Neural progenitor cell (in vitro differentiated cells): Measurements from ENCODE around the gene ACVR1. TPM values are rescaled to one million over a fixed set of nuclear protein-coding genes. Genes with fewer than 3 reads are reported as not detected.
"Not testable (repeated sequence)": the region's sequence is repeated elsewhere in the genome, so short reads cannot be mapped to it uniquely, and the experiment has no call there.

Experiments
- DNase-seq: peaks from one replicate; pipeline ENCODE4 v3.0.0-alpha.2; 2016; ENCODE audit warnings: low spot score
- H2AFZ ChIP-seq: fragments of 200-600 bp; sonication (generic); replicated peaks from 2 replicates; pipeline ENCODE4 v1.6.1; 2016; ENCODE audit warnings: antibody characterized with exemption
- H3F3A ChIP-seq: fragments of 200-600 bp; sonication (generic); 2 replicates; pipeline ENCODE4 v1.6.1; 2016; ENCODE audit warnings: antibody characterized with exemption, low read depth
- H3K27ac ChIP-seq: fragments of 200-600 bp; sonication (generic); 2 replicates; pipeline ENCODE4 v1.5.1; 2016; ENCODE audit warnings: mild to moderate bottlenecking
- H3K27me3 ChIP-seq: fragments of 200-600 bp; sonication (generic); 2 replicates; pipeline ENCODE4 v1.6.1; 2016; ENCODE audit warnings: mild to moderate bottlenecking, moderate library complexity
- H3K36me3 ChIP-seq: fragments of 200-600 bp; sonication (generic); 2 replicates; pipeline ENCODE4 v1.5.1; 2016
- H3K4me1 ChIP-seq: fragments of 200-600 bp; sonication (generic); 2 replicates; pipeline ENCODE4 v1.6.1; 2016; ENCODE audit warnings: mixed run types
- H3K4me2 ChIP-seq: fragments of 200-600 bp; sonication (generic); 2 replicates; pipeline ENCODE4 v1.6.1; 2016
- H3K4me3 ChIP-seq: fragments of 200-600 bp; sonication (generic); 2 replicates; pipeline ENCODE4 v1.5.1; 2016
- H3K79me2 ChIP-seq: fragments of 200-600 bp; sonication (generic); 2 replicates; pipeline ENCODE4 v1.6.1; 2016; ENCODE audit warnings: low read depth
- H3K9ac ChIP-seq: fragments of 200-600 bp; sonication (generic); 2 replicates; pipeline ENCODE4 v1.6.1; 2016
- H3K9me3 ChIP-seq: fragments of 200-600 bp; sonication (generic); 2 replicates; pipeline ENCODE4 v1.5.1; 2016; ENCODE audit warnings: low read depth
- H4K20me1 ChIP-seq: fragments of 200-600 bp; sonication (generic); 2 replicates; pipeline ENCODE4 v1.6.1; 2016; ENCODE audit warnings: low read depth
- H3K27ac Mint-ChIP-seq: 3 replicates; pipeline ENCODE4 v1.8.0; 2021; ENCODE audit warnings: mixed read lengths
- H3K27me3 Mint-ChIP-seq: 2 replicates; pipeline ENCODE4 v1.8.0; 2022; ENCODE audit warnings: low read depth, mild to moderate bottlenecking, inconsistent platforms, moderate library complexity, mixed read lengths; ENCODE audit not compliant: insufficient read depth
- H3K36me3 Mint-ChIP-seq: 3 replicates; pipeline ENCODE4 v1.8.0; 2021; ENCODE audit warnings: mixed read lengths
- H3K4me1 Mint-ChIP-seq: 3 replicates; pipeline ENCODE4 v1.8.0; 2021; ENCODE audit warnings: mixed read lengths
- H3K4me3 Mint-ChIP-seq: 3 replicates; pipeline ENCODE4 v1.8.0; 2021; ENCODE audit warnings: mild to moderate bottlenecking, moderate library complexity, mixed read lengths
- H3K9me3 Mint-ChIP-seq: 3 replicates; pipeline ENCODE4 v1.8.0; 2020; ENCODE audit warnings: mixed read lengths
- EZH2 ChIP-seq: fragments of 200-600 bp; sonication (generic); IDR thresholded peaks from 2 replicates; pipeline ENCODE4 v1.6.1; 2017; ENCODE audit warnings: antibody characterized with exemption, mild to moderate bottlenecking, moderate library complexity
- EZH2phosphoT487 ChIP-seq: fragments of 200-600 bp; sonication (generic); IDR thresholded peaks from 2 replicates; pipeline ENCODE4 v1.6.1; 2017; ENCODE audit warnings: antibody characterized with exemption
- total RNA-seq: library from RNA; depleted of rRNA; stranded (reverse); fragments of >200 nt; gene quantifications from 2 replicates; pipeline ENCODE4 v1.2.3, GENCODE V29; 2015; ENCODE audit warnings: low replicate concordance
- TF ChIP-seq, protein P1 (sequence below): fragments of 200-600 bp; sonication (generic); IDR thresholded peaks from 2 replicates; pipeline ENCODE4 v1.5.1; 2017; ENCODE audit warnings: antibody characterized with exemption, mild to moderate bottlenecking

The ACVR1 gene
- total RNA-seq, 1 donor from 2014 or later: 14.0 TPM

DNA sequence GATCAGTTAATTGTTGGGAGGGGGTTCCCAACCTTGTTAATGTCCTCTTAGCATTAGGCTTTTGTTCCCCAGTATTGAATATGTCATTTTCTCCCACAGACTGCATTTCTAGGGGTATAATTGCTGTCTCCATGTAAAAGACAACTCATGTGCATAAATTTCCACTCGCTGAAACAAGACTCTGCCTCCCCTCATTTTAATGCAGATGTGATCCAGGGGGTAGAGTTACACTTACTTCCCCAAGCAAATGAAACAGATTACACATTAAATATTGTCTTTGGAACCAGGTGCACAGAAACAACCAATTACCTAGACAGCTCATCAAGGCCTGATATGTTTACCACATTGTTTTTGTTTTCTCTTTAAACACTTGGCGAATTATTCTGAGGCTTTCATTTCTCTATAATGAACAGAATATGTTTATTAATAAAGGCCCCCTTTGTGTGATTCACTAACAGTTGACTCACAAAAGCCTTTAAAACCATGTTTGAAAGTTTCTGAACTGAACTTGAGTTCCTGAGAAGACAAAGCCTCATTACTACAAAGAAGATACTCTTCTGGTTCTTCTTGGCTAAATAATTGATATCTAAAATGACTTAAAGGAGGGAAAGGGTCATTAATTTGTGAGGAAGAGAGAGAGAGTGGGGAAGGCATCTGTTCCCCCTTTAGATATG is 15.0 kb upstream of the ACVR1 start:
- no peaks in the 10 kb centered on the region for H4K20me1 ChIP-seq
- H3K27ac ChIP-seq: no peak overlapping the region
- H3K36me3 ChIP-seq: no peaks in the 10 kb centered on the region
- no peak overlapping the region for H3K9ac ChIP-seq
- H3K27ac Mint-ChIP-seq: no peak overlapping the region
- peaks cover 18% of the 10 kb centered on the region for H3K4me1 ChIP-seq
- H3K27me3 ChIP-seq: no peaks in the 10 kb centered on the region
- H3K27me3 Mint-ChIP-seq: no peaks in the 10 kb centered on the region
- H3K4me2 ChIP-seq: no peak overlapping the region
- TF ChIP-seq, protein P1, sequence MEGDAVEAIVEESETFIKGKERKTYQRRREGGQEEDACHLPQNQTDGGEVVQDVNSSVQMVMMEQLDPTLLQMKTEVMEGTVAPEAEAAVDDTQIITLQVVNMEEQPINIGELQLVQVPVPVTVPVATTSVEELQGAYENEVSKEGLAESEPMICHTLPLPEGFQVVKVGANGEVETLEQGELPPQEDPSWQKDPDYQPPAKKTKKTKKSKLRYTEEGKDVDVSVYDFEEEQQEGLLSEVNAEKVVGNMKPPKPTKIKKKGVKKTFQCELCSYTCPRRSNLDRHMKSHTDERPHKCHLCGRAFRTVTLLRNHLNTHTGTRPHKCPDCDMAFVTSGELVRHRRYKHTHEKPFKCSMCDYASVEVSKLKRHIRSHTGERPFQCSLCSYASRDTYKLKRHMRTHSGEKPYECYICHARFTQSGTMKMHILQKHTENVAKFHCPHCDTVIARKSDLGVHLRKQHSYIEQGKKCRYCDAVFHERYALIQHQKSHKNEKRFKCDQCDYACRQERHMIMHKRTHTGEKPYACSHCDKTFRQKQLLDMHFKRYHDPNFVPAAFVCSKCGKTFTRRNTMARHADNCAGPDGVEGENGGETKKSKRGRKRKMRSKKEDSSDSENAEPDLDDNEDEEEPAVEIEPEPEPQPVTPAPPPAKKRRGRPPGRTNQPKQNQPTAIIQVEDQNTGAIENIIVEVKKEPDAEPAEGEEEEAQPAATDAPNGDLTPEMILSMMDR: no peak
- TF ChIP-seq EZH2 (no peak), EZH2phosphoT487 (no peak)
- H3F3A ChIP-seq: no peaks in the 10 kb centered on the region
- no peak overlapping the region for H3K4me3 ChIP-seq
- H3K4me1 Mint-ChIP-seq: peaks cover 10% of the 10 kb centered on the region
- no peak for DNase-seq
- H3K4me3 Mint-ChIP-seq: no peak overlapping the region
- H3K9me3 ChIP-seq: no peaks in the 10 kb centered on the region
- no peak overlapping the region for H2AFZ ChIP-seq
- no peaks in the 10 kb centered on the region for H3K79me2 ChIP-seq
- H3K36me3 Mint-ChIP-seq: no peaks in the 10 kb centered on the region
- H3K9me3 Mint-ChIP-seq: no peaks in the 10 kb centered on the region

GRCh38 chr2:157887946-157888345 is 11.8 kb upstream of the ACVR1 start:
- H3K27ac Mint-ChIP-seq: no peak overlapping the region
- no peaks in the 10 kb centered on the region for H3K36me3 Mint-ChIP-seq
- Histone ChIP-seq H4K20me1 (no peaks in the 10 kb centered on the region), H3K9me3 (no peaks in the 10 kb centered on the region), H3K4me2 (no peak overlapping the region), H2AFZ (no peak overlapping the region), H3K4me1 (peaks cover 18% of the 10 kb centered on the region), H3F3A (no peaks in the 10 kb centered on the region), H3K27me3 (no peaks in the 10 kb centered on the region), H3K4me3 (no peak overlapping the region), H3K27ac (no peak overlapping the region), H3K36me3 (no peaks in the 10 kb centered on the region), H3K9ac (no peak overlapping the region), H3K79me2 (no peaks in the 10 kb centered on the region)
- H3K4me3 Mint-ChIP-seq: no peak overlapping the region
- H3K4me1 Mint-ChIP-seq: peaks cover 10% of the 10 kb centered on the region
- no peaks in the 10 kb centered on the region for H3K9me3 Mint-ChIP-seq
- H3K27me3 Mint-ChIP-seq: no peaks in the 10 kb centered on the region
- no peak for DNase-seq
- TF ChIP-seq, protein P1: no peak
- TF ChIP-seq EZH2 (no peak), EZH2phosphoT487 (no peak)

GRCh38 chr2:157884533-157884932 is 8.4 kb upstream of the ACVR1 start:
- not testable (repeated sequence) for H3K27me3 ChIP-seq, H4K20me1 ChIP-seq, H3K79me2 ChIP-seq, H3K36me3 ChIP-seq, DNase-seq, H3K27ac ChIP-seq, H3K4me2 ChIP-seq, H3K27me3 Mint-ChIP-seq, H3K36me3 Mint-ChIP-seq, H3K27ac Mint-ChIP-seq, H2AFZ ChIP-seq, H3K4me3 ChIP-seq, H3K4me1 Mint-ChIP-seq, H3F3A ChIP-seq, H3K4me3 Mint-ChIP-seq, H3K9me3 Mint-ChIP-seq, H3K9me3 ChIP-seq, H3K9ac ChIP-seq, H3K4me1 ChIP-seq

GRCh38 chr2:157880927-157881326 is 4.8 kb upstream of the ACVR1 start:
- Histone ChIP-seq H3K9me3 (no peaks in the 10 kb centered on the region), H3K4me3 (no peak overlapping the region), H3K4me2 (no peak overlapping the region), H2AFZ (no peak overlapping the region), H3K9ac (no peak overlapping the region), H3K27ac (no peak overlapping the region), H3K36me3 (no peaks in the 10 kb centered on the region), H3F3A (peaks cover 11% of the 10 kb centered on the region), H3K27me3 (peaks cover 14% of the 10 kb centered on the region), H4K20me1 (no peaks in the 10 kb centered on the region), H3K4me1 (no peaks in the 10 kb centered on the region), H3K79me2 (no peaks in the 10 kb centered on the region)
- TF ChIP-seq, protein P1: no peak
- no peak for TF ChIP-seq EZH2phosphoT487
- no peak for TF ChIP-seq EZH2
- Mint-ChIP-seq H3K4me1 (peaks cover 6% of the 10 kb centered on the region), H3K9me3 (no peaks in the 10 kb centered on the region), H3K36me3 (no peaks in the 10 kb centered on the region), H3K4me3 (no peak overlapping the region), H3K27me3 (peaks cover 3% of the 10 kb centered on the region), H3K27ac (no peak overlapping the region)
- no peak for DNase-seq
